ENCODE results near the gene CILP. TPM values are rescaled to one million over a fixed set of nuclear protein-coding genes. Genes with fewer than 3 reads are reported as not detected.
"Not testable (repeated sequence)": the region's sequence is repeated elsewhere in the genome, so short reads cannot be mapped to it uniquely, and the experiment has no call there.

Gene CILP
- total RNA-seq, 2 experiments from 2014 or later, result 0.04 TPM; not detected in 1

DNA sequence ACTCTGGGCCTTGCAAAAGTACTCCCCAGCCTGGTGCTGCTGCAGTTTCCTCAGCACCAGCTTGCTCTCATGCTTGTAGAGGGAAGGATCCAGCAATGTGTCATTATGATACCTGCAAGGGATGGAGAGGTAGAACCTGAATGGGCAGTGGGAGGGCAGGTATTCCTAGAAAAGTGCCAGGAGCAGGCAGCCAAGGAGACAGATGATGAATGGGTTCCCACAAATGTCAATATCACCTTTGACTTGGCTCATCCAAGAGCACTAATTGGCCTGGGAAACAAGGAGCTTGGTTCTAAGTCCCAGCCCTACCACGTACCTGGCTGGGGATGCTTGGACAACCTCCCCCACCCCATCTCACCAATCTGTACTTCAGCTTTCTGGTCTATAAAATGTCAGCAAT is 9.4 kb downstream of the CILP start:
- CTCF ChIA-PET, result interaction anchor here (1.0 to 2.0 kb wide), 2 partner anchors 15 to 19 kb away, joined by 4 to 5 read pairs; no protein-coding TSS in a partner anchor
- POLR2A ChIA-PET, result no interaction called here

DNA sequence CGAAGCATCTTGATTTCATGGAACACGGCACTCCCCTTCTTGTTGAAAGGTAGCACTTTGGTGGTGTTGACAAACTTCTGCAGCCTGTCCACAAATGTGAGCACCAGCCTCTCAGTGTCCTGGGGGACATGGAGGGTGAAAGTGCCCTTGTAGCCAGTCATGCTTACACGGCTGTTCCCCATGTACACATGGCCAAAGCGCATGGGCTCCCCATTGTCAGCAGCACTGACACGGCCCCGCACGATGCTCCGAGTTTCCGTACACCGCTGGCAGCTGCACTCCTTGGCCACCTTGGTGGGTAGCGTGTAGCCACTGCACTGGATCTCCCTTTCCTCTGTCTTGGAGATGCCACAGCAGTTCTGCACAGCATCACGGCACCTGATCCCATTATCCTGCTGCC is 12.7 kb downstream of the CILP start:
- ChIA-PET CTCF (no interaction called here), POLR2A (no interaction called here)

DNA sequence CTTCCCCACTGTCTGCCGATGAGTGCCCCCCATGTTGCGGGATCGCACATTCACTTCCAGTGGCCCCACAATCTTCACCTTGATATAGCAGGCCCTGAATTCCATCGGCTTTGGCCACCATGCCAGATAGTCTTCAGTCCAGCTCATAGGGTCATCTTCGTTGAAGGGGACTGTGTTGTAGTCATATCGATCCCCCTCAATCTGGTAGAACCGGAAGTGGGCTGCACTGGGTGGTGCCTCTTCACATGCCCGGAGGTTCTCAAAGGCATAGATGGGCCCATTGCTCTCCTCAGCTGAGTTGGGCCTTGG is 14.0 kb downstream of the CILP start:
- CTCF ChIA-PET, result interaction anchor here (1.1 kb wide), 1 partner anchor 14 kb away, joined by 3 read pairs; the partner anchor contains the start of gene CILP
- POLR2A ChIA-PET, result no interaction called here

DNA sequence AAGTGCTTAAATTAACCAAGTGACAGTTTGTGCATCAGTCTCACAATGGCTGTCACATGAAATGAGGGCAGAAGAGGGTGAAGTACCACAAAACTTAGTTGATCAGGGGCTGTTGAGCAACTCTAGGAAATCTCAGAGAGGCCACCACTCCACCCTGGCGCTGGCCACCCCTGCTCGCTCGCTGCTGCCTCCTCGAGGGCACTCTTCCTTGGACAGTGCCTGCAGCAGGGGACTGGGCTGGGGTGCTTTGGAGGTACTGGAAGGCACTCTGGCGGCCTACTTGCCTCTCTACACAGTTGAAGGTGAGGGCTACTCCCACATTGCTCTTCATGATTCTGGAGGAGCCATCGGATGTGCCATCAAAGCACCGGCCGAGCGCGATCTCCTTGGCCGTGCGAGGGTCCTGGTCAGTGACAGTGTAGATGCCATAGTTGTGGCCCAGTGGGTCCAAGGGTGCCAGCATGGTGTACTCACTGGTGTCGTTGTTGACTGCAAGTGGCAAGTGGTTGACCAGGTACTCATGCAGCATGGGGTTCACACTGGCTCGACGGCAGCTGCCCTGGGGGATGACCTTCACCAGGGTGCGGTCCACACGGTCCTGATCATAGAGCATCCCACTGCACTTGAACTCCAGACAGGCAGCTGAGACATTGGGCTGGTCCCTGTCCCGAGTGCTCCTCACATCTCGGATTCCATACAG is 14.5 kb downstream of the CILP start:
- CTCF ChIA-PET, result interaction anchor here (1.1 kb wide), 1 partner anchor 15 kb away, joined by 3 read pairs; the partner anchor contains the start of gene CILP
- POLR2A ChIA-PET, result no interaction called here

DNA sequence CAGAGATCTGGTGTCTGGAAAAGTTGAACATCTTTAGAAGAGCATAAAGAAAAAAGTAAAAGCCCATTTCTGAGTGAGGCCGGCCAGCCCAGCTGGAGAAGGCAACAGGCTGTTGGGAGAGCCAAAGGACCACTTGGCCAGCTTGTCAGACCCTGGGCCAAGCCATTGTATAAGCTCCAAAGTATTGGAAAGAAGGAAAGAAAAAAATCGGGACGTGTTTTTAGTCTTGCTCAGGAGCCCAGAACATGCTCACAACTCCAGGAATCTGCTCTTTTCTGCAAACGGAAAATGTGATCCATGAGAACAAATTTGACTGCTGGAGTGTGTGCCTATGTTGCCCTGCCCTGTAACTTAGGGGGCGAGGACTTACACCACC is 15.7 kb downstream of the CILP start:
- CTCF ChIA-PET, result no interaction called here

DNA sequence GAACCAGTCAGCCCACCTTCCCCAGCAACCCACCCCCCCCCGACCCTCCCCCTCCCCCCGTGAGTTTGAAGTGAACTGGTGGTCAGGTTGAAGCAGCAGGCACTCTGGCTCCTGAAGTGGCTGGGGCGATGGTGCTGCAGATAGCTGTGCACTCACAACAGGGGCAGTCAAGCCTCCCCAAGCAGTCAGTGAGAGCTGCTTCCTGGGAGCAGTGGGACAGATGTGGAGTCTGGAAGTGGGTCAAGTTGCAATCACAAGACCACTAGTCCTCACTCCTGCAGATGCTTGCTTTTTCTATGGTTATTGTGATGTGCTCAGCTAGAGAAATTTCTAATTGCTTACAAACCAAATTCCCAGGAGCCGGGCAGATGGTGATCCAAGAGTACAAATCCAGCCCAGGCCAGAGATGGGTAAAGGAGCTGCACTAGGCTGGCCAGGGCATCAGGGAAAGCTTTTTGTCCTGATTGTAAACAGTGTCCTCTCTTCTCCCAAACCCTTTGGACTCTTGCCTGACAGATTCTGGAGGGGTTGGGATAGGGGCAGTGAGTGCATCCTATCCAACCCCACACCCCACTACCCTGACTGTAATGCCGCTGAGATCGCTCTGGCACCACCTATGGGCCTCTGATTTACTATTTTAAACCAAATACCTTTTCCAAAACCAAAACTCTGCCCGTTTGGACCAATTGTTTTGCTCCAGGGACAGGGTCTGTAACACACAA is 16.3 kb downstream of the CILP start:
- POLR2A ChIA-PET, result interaction anchor here (0.6 kb wide), 2 partner anchors 14 to 218 kb away, joined by 4 to 7 read pairs; no protein-coding TSS in a partner anchor

More for the DNA sequence above, 15.7 kb downstream of the CILP start:
- POLR2A ChIA-PET, result no interaction called here

DNA sequence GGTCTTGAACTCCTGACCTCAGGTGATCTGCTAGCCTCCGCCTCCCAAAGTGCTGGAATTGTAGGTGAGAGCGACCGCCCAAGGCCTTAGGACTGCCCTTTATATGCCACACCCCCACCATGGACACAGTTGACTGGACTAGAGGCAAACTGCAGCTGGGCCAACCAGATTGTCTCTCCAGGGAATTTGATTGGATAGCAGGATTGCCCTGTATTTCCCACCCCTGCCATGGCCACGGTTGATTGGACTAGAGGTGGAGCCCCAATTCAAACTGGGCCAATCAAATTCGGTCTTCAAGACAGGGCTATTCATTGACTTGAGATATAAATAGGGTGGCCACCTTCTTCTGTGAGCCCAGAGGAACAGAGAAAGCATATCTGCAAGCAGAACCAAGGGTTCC is 19.3 kb downstream of the CILP start:
- ChIA-PET CTCF (no interaction called here), POLR2A (no interaction called here)

More for the DNA sequence above, 16.3 kb downstream of the CILP start:
- CTCF ChIA-PET, result interaction anchor here (0.6 kb wide), 1 partner anchor 84 kb away, joined by 3 read pairs; no protein-coding TSS in a partner anchor

DNA sequence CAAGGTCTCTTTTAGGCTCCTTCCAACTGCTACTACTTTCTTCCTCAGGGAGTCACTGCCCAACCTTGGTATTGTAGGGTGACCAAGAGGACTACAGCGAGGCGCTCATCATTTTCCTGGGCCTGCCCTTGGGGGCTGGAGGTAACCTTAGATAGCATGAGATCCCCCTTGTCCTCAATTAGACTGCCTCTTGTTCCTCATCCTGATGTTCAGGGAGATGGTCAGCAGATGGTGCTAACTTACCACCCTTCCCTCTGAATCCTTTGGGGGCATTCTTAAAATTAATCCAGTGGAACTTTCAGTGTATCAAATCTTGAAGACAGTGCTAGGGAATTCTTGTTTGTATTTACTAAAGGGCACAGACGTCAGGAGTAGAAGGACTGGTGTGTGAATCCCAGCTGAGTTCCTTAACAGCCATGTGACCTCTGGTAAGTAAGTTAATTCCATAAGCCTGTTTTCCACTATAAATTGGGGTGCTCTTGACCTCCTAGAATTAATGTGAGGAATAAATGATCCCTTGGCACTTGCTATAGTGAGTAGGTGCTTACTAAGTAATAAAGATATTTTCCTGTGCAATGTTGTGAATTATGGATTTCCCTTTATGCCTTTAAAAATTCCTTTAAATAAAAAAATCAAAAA is 22.1 kb downstream of the CILP start:
- ChIA-PET CTCF (interaction anchor here (0.7 kb wide), 1 partner anchor 97 kb away, joined by 3 read pairs; the partner anchor contains the start of gene PARP16), POLR2A (no interaction called here)

DNA sequence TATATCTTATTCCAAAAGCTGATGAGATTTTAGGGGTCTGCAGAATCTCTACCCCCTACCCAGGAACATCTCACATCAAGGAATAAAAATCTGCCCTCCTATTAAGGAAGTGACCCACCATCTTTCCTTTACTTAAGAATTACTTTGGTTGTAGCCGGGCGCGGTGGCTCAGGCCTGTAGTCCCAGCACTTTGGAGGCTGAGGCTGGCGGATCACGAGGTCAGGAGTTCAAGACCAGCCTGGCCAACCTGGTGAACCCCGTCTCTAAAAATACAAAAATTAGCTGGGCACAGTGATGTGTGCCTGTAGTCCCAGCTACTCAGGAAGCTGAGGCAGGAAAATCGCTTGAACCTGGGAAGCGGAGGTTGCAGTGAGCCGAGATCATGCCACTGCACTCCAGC is 22.8 kb downstream of the CILP start:
- POLR2A ChIA-PET, result not testable (repeated sequence)

DNA sequence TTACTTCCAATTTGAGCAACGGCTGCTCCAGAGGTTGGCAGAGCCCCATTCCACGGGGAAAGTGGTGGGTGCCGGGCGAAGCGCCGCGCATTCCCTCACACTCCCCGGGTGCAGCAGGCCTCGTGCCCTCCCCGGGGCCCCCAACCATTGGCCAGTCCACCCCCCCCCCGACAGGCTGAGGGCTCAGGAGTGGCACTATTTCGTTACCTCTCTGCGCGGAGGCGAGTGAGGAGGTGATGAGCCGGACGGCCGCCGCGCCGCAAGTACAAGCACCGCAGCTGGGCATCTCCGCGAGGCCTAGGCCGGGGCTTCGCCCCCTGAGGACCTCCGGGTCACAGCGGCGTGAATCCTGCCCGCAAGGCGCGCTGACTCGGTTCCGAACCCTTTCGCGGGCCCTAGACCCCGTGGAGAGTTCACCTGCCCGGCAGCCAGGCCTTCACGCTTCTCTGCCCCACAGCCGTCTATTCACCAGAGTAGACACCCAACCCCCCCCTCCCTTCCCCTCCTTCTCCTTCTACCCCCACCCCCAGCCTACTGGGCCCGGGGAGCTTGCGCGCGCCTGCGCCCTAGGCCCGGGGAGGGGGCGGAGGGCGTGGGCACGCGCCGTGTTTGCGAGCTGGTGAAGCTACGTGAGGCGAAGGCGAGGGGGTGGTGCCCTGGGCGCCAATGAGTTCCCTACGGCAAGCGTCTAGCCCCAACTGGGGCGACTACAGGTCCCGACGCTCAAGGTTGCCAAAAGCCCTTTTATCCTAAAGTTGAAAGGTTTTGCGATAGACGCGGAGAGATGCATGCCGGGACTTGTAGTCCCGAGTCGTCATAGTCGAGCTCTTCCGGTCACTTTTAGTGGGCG is 26.2 kb downstream of the CILP start, which contains the start of gene CLPX:
Gene CLPX (minus strand): TSS at position 475 of the 850 bp plus-strand sequence. CDS start 189 bp downstream, at position 286.
- CTCF ChIA-PET, result interaction anchor here (0.6 to 2.1 kb wide), 5 partner anchors 16 to 284 kb away, joined by 3 to 8 read pairs (median 5); partner anchors contain the start of gene PARP16
- POLR2A ChIA-PET, result interaction anchor here (0.5 to 2.2 kb wide), 9 partner anchors 15 to 120 kb away, joined by 3 to 17 read pairs (median 3); partner anchors contain the start of genes PARP16, PDCD7, RNU5A-1 and RNU5B-1

More for the DNA sequence above, 22.8 kb downstream of the CILP start:
- CTCF ChIA-PET, result interaction anchor here (0.7 kb wide), 2 partner anchors 32 to 883 kb away, joined by 3 to 4 read pairs; no protein-coding TSS in a partner anchor

DNA sequence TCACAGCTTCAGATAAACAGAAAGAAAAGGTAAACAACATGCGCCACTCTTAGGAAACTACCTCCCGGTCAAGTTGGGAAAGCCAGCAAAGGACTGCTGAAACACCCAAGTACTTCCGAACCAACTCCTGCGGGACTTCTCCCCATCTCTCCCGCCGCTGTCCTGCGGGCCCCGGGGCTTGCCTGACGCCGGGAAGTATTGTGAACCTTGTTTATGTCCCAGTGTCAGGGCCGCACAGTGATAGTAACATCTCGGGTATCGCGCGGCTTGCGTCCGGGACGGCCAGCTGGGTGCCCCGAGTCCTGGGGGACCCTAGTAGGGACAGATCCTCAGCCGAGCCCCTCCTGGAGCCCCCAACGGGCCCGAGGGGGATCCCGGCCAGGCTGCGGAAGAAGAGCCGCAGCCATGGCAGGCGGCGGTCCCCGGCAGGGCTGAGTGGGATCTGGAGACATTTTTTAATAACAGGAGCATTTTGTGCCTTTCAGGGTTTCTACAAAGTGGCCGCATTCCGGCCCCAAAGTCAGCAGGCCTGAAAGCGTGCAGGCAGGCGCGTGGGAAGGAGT is 26.9 kb downstream of the CILP start:
- POLR2A ChIA-PET, result interaction anchor here (0.8 to 2.2 kb wide), 4 partner anchors 51 to 201 kb away, joined by 3 to 17 read pairs (median 4); partner anchors contain the start of genes PDCD7 and RNU5B-1
- CTCF ChIA-PET, result no interaction called here

DNA sequence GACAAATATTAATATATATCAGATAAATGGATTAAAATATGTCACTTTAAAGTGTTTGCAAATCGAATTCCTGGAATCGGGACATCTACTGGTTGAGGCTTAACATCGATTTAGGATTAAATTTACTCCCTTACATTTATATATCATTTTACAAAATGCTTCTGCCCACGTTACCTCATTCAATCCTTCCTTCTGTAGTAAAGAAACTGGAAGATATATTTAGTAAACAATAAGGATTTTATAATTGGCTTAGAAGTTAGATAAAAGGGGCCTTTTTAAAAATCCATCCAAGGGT is 27.5 kb downstream of the CILP start:
- POLR2A ChIA-PET, result interaction anchor here (0.8 to 2.2 kb wide), 2 partner anchors 121 to 202 kb away, joined by 3 to 17 read pairs; partner anchors contain the start of gene RNU5B-1
- CTCF ChIA-PET, result no interaction called here

DNA sequence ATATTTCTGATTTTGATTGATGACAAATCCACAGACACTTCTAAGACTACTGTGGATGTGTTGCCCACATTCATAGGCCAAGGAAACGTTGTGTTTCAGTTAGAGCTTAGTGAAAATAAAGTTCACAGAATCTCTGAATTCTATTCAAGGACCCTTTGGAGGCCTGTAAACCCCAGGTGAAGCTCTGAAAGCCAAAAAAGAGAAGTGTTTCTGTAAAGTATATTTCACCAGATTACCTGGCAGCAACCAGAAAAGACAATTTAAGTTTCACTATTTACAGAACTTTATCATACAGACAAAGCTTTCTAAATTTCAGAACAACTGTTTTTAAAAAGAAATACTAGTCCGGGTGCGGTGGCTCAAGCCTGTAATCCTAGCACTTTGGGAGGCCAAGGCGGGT is 28.7 kb downstream of the CILP start:
- ChIA-PET CTCF (no interaction called here), POLR2A (no interaction called here)

DNA sequence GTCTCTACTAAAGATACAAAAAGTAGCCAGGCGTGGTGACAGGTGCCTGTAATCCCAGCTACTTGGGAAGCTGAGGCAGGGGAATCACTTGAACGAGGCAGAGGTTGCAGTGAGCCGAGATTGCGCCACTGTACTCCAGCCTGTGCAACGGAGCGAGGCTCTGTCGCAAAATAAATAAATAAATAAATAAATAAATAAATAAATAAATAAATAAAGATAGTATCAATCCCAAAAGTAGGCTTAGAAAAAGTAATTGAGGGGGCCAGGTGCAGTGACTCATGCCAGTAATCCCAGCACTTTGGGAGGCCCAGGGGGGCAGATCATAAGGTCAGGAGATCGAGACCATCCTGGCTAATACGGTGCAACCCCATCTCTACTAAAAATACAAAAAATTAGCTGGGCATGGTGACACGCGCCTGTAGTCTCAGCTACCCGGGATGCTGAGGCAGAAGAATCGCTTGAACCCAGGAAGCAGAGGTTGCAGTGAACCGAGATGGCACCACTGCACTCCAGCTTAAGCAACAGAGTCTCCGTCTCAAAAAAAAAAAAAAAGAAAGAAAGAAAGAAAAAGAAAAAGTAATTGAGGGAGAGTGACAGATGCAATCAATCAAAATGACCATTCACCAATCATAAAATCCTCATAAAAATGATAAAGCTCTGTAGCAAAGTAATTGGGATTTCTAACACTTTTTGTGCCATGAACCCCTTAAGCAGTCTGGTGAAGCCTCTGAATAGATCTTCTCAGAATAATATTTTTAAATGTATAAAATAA is 29.5 kb downstream of the CILP start:
- POLR2A ChIA-PET, CTCF ChIA-PET: not testable (repeated sequence)

DNA sequence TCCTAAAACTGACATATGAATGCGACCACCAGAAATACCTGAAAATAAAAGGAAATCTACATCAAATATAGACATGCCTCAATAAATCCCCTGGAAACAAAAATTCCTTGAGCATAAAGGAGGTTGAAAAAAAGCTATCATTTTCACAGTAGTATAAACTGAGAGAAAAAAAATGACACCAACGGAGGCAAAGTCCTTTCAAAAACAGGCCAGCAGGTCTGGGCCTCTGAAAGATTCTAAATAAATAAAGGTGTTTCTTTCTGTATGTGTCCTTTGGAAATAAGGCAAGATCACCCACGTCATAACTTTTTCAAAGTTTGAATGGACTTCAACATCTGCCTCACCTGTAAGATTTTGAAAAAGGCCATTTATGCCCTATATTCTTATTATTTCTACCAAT is 31.1 kb downstream of the CILP start:
- CTCF ChIA-PET, result no interaction called here
- POLR2A ChIA-PET, result interaction anchor here (0.7 kb wide), 1 partner anchor 793 kb away, joined by 3 read pairs; the partner anchor contains the start of gene TRIP4

DNA sequence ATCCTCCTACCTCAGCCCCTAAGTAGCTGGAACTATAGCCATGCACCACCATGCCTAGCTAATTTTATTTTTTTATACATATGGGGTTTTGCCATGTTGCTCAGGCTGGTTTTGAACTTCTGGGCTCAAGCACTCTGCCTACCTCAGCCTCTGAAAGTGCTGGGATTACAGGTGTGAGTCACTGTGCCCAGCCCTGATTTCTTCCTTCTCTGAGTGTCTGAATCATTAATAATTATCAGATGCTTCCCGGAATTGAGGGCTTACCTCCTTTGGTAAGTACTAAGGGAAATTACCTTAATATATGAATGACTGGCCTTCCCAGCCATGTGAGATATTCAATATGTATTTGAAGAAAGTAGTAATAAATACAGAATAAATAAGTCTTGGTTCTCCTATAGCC is 33.4 kb downstream of the CILP start:
- CTCF ChIA-PET, result interaction anchor here (1.0 kb wide), 1 partner anchor 120 kb away, joined by 3 read pairs; no protein-coding TSS in a partner anchor
- POLR2A ChIA-PET, result interaction anchor here (0.5 kb wide), 1 partner anchor 163 kb away, joined by 10 read pairs; no protein-coding TSS in a partner anchor

DNA sequence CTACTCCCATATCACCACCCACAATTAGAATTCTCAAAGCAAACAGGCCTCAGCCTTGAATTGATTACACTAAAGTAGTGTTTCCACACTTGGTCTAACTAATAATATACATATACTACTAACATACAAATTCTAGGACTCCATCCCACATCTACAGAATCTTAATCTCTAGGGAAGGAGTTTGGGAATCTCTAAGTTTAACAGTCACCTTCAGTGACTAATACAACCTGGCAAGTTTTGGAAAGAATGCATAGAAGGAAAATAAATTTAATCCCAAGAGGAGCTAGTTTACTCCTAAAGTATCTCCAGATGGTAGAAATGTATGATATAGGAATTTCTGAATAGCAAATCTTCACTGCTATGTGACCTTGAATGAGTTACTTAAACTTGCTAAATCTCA is 35.2 kb downstream of the CILP start:
- POLR2A ChIA-PET, result no interaction called here
- CTCF ChIA-PET, result no interaction called here

DNA sequence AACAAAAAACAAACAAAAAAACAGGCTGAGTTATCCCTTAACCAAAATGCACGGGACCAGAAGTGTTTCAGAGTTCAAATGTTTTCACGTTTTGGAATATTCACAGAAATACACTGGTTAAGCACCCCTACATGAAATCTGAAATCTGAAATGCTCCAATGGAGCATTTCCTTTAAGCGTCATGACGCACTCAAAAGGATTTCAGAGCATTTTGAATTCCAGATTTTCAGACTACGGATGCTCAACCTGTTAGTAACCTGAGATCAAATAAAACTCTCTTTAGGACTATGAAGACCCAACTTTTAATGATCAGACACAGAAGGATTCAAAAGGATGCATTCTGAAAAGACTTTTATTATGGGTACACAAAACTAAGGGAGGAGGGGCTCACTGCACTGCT is 35.8 kb downstream of the CILP start:
- ChIA-PET POLR2A (no interaction called here), CTCF (no interaction called here)
